ELF-1 (cell line): ENCODE results near the gene HSD17B4.
"Not testable (repeated sequence)": the region's sequence is repeated elsewhere in the genome, so short reads cannot be mapped to it uniquely, and the experiment has no call there.

Experiments
- DNase-seq: peaks from one replicate; pipeline ENCODE4 v3.0.0-alpha.2; 2016; ENCODE audit warnings: low read depth, low spot score

HSD17B4 gene, protein sequence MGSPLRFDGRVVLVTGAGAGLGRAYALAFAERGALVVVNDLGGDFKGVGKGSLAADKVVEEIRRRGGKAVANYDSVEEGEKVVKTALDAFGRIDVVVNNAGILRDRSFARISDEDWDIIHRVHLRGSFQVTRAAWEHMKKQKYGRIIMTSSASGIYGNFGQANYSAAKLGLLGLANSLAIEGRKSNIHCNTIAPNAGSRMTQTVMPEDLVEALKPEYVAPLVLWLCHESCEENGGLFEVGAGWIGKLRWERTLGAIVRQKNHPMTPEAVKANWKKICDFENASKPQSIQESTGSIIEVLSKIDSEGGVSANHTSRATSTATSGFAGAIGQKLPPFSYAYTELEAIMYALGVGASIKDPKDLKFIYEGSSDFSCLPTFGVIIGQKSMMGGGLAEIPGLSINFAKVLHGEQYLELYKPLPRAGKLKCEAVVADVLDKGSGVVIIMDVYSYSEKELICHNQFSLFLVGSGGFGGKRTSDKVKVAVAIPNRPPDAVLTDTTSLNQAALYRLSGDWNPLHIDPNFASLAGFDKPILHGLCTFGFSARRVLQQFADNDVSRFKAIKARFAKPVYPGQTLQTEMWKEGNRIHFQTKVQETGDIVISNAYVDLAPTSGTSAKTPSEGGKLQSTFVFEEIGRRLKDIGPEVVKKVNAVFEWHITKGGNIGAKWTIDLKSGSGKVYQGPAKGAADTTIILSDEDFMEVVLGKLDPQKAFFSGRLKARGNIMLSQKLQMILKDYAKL

DNA sequence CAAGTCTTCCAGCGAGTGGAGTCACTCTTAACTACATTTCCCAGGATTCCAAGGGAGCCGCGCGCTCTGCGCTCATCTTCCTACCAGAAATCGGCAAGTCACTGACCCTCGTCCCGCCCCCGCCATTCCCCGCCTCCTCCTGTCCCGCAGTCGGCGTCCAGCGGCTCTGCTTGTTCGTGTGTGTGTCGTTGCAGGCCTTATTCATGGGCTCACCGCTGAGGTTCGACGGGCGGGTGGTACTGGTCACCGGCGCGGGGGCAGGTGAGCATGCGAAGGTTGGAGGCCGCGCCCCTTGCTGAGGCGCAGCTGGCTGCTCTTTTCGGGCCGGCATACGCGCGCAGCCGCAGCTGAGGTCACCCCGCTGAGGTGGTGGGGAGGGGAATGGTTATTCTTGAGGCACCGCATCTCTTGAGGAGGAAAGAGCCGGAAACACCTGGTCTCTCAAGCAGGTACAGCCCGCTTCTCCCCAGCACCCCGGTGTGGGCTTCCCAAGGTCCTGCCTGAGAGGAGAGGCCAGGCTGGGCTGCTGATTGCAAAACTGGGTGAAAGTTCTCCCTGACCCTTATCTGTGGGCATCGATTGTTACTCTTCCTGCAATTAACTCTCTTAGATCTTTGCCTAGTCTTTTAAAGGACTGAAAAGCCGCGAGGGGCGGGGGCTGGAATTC is at the start of gene HSD17B4:
Gene HSD17B4, plus strand, starts transcription at position 125 of the 667 bp plus-strand sequence. Its CDS starts 79 bp downstream, at position 204.
- peak; percentile 92 for DNase-seq

GRCh38 chr5:119402555-119402954 is 49.7 kb upstream of the HSD17B4 start:
- peak; percentile 51 for DNase-seq

DNA sequence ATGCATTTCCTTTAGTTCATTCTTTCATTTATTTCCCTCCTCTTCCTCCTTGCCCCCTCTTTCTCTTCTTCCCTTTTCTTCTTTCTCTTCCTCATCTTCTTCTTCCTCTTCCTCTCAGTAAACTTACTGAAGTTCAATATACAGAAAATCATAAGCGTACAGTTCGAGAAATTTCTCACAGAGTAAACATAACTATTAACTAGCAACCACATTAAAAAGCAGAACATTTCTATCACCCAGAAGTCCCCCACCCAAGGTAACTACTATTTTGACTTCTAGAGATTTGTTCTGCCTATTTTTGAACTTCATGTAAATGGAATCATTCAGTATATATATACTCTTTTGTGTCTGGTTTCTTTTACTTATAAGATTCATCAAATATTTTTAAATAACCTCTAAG is 48.3 kb upstream of the HSD17B4 start:
- no peak for DNase-seq

- DNase-seq, result no peak
Observed at GRCh38 chr5:119405419-119405818, 46.9 kb upstream of the HSD17B4 start.

DNA sequence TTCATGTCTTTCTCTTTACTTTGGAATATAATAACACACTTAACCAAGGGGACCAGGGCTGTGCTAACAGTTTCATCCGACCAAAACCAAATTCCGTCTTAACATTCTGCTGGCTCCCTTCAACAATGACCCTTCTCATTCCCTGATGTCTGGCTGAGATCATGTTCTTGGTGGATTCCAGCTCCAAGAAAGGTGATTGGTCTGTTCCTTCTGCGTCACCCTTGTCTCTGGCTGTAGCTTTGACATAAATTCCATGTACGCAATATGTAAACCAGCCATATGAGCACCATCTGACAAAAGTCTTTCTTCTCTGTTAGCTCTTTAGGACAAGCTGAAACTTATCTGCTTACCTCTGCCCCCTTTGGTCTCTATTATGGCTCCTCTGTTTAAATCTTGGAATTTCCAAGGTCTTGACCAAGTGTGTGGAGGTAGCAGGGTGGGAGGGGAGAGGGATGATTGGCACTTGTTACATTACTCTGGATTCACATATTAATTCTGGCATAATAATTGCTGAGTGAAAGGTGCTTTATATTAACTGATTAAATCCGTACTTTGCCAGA is 45.7 kb upstream of the HSD17B4 start:
- DNase-seq, result no peak

- DNase-seq, result no peak
Observed at GRCh38 chr5:119409235-119409815, 43.0 kb upstream of the HSD17B4 start.

- DNase-seq, result no peak
Observed at GRCh38 chr5:119410448-119411159, 41.7 kb upstream of the HSD17B4 start.

GRCh38 chr5:119411361-119412278 is 40.7 kb upstream of the HSD17B4 start:
- peak; percentile 80 for DNase-seq

DNA sequence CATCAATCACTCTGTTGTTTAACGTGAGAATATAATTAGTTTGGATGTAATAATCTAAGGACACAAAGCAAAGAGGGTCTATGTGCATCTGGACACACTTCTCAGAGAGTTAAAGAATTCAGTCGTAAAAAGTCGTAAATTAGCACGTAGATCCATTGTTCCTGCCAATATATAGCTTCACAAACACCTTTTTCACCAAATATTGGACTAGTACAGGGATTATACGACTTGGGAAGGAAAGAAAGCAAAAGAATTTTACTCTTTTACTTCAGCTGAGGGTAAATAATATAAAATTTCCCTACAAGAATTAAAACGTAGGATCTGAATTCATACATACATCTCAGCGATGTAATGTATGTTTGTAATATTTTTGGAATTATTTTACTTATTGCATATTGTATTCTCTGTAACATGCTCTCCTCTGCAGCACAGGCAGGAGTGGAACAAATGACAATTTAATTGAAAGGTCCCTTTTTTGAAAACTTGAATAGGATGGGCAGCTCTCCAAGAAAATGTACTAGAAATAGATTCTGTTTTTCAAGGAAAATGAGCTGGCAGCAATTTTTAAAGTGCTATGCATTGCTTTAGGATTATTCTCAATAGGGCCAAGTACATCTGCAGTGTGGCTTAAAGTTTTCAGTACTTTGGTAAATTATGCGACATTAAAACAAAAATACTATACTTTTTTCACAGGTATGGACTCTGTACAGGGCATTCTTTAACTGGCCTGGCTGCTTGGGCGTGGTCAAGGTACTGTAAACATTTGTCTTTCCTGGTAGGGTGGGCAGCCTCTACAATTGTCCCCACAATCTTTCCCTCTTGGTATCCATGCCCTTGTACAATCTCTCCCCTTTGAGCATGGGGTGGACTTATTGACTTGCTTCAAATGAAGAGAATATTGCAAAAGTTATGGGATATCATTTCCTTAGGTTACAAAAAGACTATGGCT is 39.7 kb upstream of the HSD17B4 start:
- no peak for DNase-seq

DNA sequence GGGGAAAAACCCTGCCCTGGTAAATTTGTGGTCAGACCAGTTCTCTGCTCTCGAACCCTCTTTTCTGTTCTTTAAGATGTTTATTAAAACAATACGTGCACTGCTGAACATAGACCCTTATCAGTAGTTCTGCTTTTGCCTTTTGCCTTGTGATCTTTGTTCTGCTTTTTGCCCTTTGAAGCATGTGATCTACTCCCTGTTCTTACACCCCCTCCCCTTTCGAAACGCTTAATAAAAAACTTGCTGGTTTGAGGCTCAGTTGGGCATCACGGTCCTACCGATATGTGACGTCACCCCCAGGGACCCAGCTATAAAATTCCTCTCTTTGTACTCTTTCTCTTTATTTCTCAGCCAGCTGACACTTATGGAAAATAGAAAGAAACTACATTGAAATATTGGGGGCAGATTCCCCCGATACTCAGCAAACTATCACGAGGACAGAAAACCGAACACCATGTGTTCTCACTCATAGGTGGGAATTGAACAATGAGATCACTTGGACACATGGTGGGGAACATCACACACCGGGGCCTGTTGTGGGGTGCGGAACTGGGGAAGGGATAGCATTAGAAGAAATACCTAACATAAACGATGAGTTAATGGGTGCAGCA is 38.1 kb upstream of the HSD17B4 start:
- not testable (repeated sequence) for DNase-seq

GRCh38 chr5:119417891-119418605 is 34.2 kb upstream of the HSD17B4 start:
- no peak for DNase-seq

DNA sequence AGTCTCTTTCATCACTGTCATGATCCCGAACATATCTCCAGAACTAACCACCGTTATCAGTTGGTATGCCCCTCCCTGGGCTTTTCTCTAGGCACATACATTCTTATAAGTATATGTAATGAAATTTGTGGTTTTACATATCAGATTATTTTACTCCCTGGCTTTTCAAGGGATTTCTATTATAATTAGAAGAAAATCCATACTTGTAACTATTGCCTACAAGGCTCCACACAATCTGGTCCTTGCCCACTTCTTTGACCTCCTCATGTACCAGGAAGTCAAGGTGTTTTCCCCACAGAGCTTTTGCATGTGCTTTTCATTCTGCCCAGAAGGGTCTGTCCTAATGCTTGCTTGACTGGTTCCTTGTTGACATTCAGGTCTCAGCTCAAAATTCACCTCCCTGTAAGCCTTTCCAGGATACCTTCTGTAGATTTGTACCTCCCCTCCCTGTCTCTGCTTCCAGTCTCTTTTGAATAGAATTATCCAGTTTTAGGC is 33.6 kb upstream of the HSD17B4 start:
- DNase-seq, result peak; percentile 63

DNA sequence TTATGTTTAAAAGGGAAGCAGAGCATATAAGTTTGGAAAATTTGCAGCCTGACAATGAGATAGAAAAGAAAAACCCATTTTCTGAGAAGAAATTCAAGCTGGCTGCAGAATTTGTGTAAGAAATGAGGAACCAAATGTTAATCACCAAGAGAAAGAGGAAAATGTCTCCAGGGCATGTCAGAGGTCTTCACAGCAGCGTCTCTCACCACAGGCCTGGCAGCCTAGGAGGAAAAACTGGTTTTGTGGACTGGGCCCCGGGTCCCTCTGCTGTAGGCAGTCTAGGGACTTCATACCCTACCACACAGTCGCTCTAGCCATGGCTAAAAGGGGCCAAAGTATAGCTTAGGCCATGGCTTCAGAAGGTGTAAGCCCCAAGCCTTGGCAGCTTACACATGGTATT is 32.1 kb upstream of the HSD17B4 start:
- peak; percentile 79 for DNase-seq

- DNase-seq, result no peak
Observed at GRCh38 chr5:119426057-119426456, 26.2 kb upstream of the HSD17B4 start.

DNA sequence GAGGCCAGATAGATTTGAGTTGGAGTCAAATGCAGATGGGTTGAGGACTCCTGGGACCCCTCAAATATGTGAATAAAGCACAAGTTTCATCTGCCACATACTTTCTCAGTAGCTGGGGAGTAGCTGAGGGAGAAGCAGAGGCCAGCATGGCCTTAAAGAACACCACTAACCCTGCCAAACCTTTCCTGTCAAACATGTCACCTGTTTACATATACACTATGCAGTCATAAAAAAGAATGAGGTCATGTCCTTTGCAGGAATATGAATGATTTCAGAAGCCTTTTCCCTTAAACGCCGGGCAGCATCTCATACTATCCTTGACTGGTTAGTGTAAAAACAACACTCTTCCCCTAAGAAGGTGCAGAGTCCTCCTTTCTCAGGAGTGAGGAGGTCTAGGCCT is 25.2 kb upstream of the HSD17B4 start:
- no peak for DNase-seq

- DNase-seq, result not testable (repeated sequence)
Observed at GRCh38 chr5:119427596-119427995, 24.7 kb upstream of the HSD17B4 start.

DNA sequence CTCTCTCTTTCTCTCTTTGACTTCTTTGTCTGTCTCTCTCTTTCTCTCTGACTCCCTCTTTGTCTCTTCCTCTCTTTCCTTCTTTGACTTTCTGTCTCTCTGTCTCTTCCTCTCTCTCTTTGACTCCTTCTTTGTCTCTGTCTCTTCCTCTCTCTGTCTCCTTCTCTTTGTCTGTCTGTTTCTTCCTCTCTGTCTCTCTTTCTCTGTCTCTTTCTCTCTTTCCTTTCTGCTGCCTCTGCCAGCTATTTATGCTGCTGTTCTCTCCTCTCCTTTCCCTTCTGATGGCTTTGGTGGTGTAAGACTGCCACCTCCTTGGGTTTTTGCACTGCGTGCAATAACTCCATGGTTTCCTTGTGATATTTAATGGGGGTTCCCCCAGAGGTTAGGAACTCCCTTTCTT is 24.1 kb upstream of the HSD17B4 start:
- not testable (repeated sequence) for DNase-seq
